Stimulated activated CD4-positive, alpha-beta T cell treated with anti-CD3 and anti-CD28 coated beads, Interleukin-15, amount 100 ng/mL, for 24 hours (primary cell): Measurements from ENCODE around the gene MPZL1.
A peak's percentile ranks its signal among the peaks of the same experiment; 100 is the strongest.
"Not testable (repeated sequence)": the region's sequence is repeated elsewhere in the genome, so short reads cannot be mapped to it uniquely, and the experiment has no call there.

Source experiments
- DNase-seq: peaks from one replicate; pipeline ENCODE4 v3.0.0-alpha.2; 2020

The MPZL1 gene

GRCh38 chr1:167719715-167720421, 1.9 kb upstream of the MPZL1 start:
- not testable (repeated sequence) for DNase-seq

- DNase-seq, result no peak
Observed at GRCh38 chr1:167720965-167721616, 691 bp upstream of the MPZL1 start.

- DNase-seq, result peak; percentile 52
Observed at GRCh38 chr1:167722152-167722869, 529 bp downstream of the MPZL1 start.

DNA sequence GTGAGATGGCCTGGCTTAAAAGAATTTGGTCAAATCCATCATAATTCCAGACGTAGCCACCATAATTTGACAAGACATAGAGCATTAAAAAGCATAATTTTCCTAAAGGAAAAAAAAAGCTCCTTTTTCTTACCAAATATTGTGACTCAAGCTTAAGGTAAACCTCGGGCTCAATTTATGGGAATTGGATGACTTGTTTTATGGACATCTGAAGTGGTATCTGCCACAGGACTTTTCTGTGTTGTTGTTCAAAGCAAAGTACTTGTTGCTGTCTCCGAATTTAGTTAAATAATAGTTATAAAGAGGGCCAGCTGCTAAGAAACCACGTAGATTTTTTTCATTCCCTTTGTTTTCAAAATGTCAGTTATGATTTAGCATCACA, 1.1 kb downstream of the MPZL1 start:
- DNase-seq, result no peak

DNA sequence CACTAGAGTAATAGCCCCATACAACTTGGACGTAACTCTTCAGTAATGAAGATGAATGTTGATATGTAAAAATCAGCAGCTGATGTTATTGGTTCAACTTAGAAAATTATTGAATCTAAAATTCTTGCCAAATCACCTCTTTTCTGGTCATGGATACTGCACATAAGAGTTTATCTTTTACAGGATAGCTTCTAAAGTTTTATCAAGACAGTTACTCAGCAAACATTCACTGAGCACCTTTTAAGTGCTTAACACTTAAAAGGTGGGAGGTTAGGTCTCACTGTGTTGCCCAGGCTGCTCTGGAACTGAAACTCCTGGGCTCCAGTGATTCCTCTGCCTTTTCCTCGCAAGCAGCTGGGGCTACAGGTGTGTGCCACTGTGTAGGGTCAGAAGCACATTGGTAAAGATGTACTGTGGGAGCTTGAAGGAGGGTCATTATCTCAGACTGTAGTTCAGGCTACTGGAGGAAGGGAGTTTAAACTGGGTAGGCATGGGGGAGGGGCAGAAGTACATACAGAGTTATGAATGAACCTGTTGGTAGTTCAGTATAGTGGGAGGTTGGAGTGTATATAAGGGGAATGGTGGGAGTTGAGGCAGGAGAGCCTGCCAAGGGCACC, 2.0 kb downstream of the MPZL1 start:
- DNase-seq, result no peak

- no peak for DNase-seq
Observed at GRCh38 chr1:167726008-167726407, 4.2 kb downstream of the MPZL1 start.

DNA sequence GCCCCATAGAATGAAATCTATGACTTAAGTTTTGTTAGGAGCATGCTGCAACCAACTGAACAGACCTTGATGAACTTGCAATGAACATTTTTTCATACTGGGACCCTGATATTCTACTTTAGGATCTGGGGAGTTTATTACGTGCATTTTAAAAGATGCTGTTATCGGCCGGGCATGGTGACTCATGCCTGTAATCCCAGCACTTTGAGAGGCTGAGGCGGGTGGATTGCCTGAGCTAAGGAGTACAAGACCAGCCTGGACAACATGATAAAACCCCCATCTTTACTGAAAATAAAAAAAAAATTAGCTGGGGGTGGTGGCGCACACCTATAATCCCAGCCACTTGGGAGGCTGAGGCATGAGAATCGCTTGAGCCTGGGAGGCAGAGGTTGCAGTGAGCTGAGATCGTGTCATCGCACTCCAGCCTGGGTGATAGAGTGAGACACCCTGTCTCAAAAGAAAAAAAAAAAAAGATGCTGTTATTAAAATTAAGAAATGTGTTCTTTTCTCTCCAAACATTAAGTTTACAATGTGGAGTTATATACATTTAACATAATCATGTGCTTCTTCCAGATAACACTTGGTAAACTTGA, 7.1 kb downstream of the MPZL1 start:
- DNase-seq, result no peak

DNA sequence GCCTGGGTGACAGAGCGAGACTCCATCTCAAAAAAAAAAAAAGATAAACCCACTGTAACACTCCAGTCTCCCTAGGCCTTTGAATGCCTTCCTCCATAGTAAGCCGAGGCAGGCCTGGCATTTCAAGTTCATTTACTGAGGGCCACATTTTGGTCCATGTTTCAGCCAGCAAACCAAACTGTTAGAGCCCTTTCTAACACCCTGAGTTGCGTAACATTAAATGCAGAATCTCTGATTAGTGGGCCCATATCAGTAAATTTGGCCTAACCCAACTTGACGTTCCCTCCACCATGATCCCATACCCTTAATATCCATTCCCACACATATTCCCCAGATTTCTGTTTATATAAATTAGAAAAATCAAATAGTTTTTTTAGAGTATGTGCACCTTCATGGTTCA, 12.4 kb downstream of the MPZL1 start:
- DNase-seq, result no peak

GRCh38 chr1:167734841-167735240, 13.1 kb downstream of the MPZL1 start:
- no peak for DNase-seq

- DNase-seq, result no peak
Observed at GRCh38 chr1:167737169-167737568, 15.4 kb downstream of the MPZL1 start.

- no peak for DNase-seq
Observed at GRCh38 chr1:167738158-167738557, 16.4 kb downstream of the MPZL1 start.

GRCh38 chr1:167739752-167740151, 18.0 kb downstream of the MPZL1 start:
- DNase-seq, result no peak

DNA sequence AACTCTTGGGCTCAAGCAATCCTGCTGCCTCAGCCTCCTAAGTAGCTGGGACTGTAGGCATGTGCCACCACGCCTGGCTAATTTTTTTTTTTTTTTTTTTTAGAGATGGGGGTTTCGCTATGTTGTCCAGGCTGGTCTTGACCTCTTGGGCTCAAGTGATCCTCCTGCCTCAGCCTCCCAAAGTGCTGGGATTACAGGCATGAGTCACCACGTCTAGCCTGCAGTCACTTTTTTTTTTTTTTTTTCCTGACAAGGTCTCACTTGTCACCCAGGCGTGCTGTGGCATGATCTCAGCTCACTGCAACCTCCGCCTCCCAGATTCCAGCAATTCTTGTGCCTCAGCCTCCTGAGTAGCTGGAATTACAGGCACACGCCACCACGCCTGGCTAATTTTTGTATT, 19.3 kb downstream of the MPZL1 start:
- not testable (repeated sequence) for DNase-seq

DNA sequence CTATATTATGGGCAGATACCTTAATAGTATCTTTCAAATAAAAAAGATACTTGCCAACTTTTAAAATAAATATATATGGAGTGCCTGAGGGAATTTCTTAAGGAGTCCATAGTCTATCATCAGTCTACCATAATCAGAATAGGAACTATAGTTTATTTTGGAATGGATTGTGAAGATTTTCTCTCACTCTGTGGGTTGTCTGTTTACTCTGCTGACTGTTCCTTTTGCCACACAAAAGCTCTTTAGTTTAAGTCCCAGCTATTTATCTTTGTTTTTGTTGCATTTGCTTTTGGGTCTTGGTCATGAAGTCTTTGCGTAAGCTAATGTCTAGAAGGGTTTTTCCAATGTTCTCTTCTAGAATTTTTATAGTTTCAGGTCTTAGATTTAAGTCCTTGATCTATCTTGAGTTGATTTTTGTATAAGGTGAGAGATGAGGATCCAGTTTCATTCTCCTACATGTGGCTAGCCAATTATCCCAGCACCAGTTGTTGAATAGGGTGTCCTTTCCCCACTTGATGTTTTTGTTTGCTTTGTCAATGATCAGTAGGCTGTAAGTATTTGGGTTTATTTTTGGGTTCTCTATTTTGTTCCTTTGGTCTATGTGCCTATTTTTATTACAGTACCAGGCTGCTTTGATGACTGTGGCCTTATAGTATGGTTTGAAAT, 20.7 kb downstream of the MPZL1 start:
- not testable (repeated sequence) for DNase-seq

GRCh38 chr1:167744901-167745300, 23.1 kb downstream of the MPZL1 start:
- no peak for DNase-seq

DNA sequence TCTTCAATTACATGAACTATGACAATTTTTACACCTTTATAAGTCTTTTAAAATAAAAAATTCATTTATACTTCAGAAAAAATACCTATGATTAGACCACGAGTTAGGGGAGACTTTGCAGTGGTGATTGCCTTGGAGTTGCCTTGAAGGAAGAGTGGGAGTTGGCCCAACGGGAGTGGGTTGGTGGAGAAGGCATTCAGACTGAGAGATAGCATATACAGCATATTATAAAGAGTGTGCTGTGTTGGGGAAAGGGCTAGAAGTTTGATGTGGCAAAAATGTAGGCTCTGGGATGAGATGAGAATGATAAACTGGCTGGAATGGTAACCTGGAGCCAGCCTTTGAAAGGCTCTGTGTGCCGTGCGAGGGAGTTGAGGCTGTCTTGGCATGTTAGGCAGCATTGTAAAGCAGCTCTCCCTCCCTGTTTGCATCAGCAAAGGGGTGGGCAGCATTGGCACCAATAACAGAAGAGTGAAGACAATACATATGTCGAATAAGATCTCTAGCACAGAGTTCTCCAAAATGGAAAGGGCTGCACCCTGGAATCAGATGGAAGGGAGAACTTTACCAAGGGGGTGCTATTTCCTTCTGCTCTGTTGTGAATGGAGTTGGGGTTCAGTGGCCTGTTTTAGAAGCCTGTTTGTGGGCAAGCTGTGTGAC, 24.4 kb downstream of the MPZL1 start:
- no peak for DNase-seq

GRCh38 chr1:167746988-167747655, 25.3 kb downstream of the MPZL1 start:
- no peak for DNase-seq

DNA sequence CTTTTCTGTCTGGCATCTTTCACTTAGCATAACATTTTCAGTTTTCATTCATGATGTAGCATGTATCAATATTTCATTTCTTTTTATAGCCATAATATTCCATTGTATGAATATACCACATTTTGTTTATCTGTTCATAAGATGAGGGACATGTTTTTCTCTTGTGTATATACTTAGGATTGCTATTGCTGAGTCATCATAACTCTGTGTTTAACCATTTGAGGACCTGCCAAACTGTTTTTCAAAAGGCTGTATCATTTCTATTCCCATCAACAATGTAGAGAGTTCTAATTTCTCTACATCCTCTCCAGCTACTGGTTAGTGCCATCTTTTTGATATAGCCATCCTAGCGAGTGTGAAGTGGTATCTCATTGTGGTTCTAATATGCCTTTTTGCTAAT, 26.2 kb downstream of the MPZL1 start:
- no peak for DNase-seq

DNA sequence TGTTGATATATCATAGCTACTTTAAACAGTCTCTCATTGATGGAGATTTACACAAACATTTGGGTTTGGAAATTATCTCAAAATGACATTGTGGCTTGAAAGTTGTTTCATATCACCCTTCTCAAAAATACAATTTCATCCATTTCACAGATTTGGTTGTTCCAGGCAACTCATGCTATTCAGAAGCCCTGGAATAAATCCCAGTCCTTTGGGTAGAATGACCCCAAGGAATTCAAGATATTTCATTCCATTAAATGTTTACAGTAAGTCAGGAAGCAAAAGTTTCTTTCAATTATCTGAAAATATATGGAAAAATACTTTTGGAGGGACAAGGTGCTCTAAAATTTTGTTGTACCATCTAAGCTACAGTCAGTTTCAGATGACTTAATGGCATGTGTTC, 27.1 kb downstream of the MPZL1 start:
- no peak for DNase-seq

- DNase-seq, result no peak
Observed at GRCh38 chr1:167749741-167750140, 28.0 kb downstream of the MPZL1 start.

DNA sequence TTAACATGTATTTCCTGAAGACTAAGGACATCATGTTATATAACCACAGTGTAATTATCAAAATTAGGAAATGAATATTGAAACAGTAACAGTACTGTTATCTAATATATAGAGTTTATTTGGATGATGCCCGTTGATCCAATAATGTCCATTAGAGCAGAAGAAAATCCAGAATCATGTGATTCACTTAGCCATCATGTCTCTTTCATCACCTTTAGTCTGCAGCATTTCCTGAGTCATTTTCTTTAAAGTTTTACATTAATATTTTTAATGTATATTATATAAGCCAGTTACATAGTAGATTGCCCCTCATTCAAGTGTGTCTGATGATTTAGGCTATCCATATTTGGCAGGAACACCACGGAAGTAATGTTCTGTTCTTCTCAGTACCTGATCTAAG, 28.9 kb downstream of the MPZL1 start:
- no peak for DNase-seq

DNA sequence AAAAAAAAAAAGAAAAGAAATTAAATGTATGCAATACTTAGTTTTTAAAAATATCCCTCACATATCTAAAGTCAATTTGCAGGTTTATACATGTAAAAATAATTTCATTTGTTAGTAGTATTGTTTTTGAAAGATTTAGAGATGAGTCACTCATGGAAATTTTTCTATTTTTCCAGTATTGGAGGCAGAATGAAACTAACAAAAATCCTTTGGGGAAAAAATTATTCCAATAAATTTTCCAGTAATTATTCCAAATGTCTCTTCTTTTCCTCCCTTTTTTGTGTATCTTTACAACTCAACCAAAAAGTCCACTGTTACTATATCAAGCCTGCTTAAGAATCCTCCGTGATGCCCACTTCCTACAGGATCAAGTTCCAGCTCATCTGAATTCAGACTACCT, 29.9 kb downstream of the MPZL1 start:
- no peak for DNase-seq
